Ovary (tissue), 9 donors: ENCODE measurements around the gene C1QA. TPM values are rescaled to one million over a fixed set of nuclear protein-coding genes. Genes with fewer than 3 reads are reported as not detected.

Experiments used
- DNase-seq, 5 donors: peaks; one replicate each; pipeline ENCODE4 v3.0.0-alpha.2; 2019 to 2020
- H3K27ac ChIP-seq, 2 donors: fragments of 200-600 bp; one replicate each; pipeline versions ENCODE4 v1.5.1 to v1.8.0; 2019 to 2022
- H3K27me3 ChIP-seq: fragments of 200-600 bp; one replicate; pipeline ENCODE4 v1.8.0; 2022
- H3K36me3 ChIP-seq: fragments of 200-600 bp; sonication (generic); one replicate; pipeline ENCODE4 v1.5.1; 2019
- H3K4me1 ChIP-seq: one replicate; pipeline ENCODE4 v1.8.1; 2013; ENCODE audit warnings: mild to moderate bottlenecking, moderate library complexity; ENCODE audit not compliant: insufficient read depth
- H3K4me3 ChIP-seq: fragments of 200-600 bp; sonication (generic); one replicate; pipeline ENCODE4 v1.5.1; 2017
- H3K9me3 ChIP-seq, 2 donors: fragments of 200-600 bp in 1 of 2; sonication (generic) in 1 of 2; one replicate each; pipeline versions ENCODE4 v1.5.1 to v1.8.1; 2013 to 2019; ENCODE audit warnings: mild to moderate bottlenecking in 1 of 2, moderate library complexity in 1 of 2
- CTCF ChIP-seq, 3 donors: fragments of 450-650 bp in 2 of 3; fragments of 200-600 bp in 1 of 3; IDR thresholded peaks; one replicate each; pipeline versions ENCODE4 v1.5.1 to v1.8.0; 2016 to 2022; ENCODE audit warnings: antibody characterized with exemption in 3 of 3, mild to moderate bottlenecking in 1 of 3
- EP300 ChIP-seq: sonication (generic); formaldehyde crosslinking; IDR thresholded peaks from one replicate; pipeline ENCODE4 v1.6.1; 2017; ENCODE audit warnings: antibody characterized with exemption
- POLR2A ChIP-seq: fragments of 450-650 bp; IDR thresholded peaks from one replicate; pipeline ENCODE4 v1.6.1; 2017; ENCODE audit warnings: antibody characterized with exemption, mild to moderate bottlenecking, moderate library complexity
- WGBS, 3 donors: extraction: QIAGEN DNeasy Blood & Tissue Kit in 1 of 3; methylation state at CpG; one replicate each; pipeline versions ENCODE4 v1.1.5 to v1.1.7; 2013 to 2017; 5-methylcytosine and 5-hydroxymethylcytosine counted together
- intact Hi-C, 4 donors: fragments of 100-400 bp; cut with DNase I; formaldehyde crosslinking; loops; one replicate each; pipeline versions ENCODE4 v1.11.0 to v1.15.1; 2022 to 2023
- polyA plus RNA-seq, 2 donors: library from polyadenylated mRNA; stranded (reverse); fragments of 200-250 nt in 1 of 2; fragments of 350-450 nt in 1 of 2; fragmentation: Illumina TruSeq in 1 of 2; extraction: RNeasy Lipid Tissue Mini Kit (QIAGEN cat#74804) in 1 of 2; gene quantifications; one replicate each; pipeline ENCODE4 v1.2.3, GENCODE V29; 2013 to 2014
- total RNA-seq, 7 donors: library from RNA; depleted of rRNA in 2 of 7; stranded (reverse); fragments of >200 nt in 2 of 7; fragmentation: NEBNext Ultra II Directional in 3 of 7; extraction: Animal tissue kit (Norgen Biotek cat#: 25700) in 3 of 7; gene quantifications; one replicate each; pipeline versions ENCODE4 v1.1.0 to v1.2.4, GENCODE V29; 2016 to 2023
- donor health status: DM: no; HTN: no; CAD: no; lungs with moderate emphysema.
- donor health status: DM: no; HTN: no; CAD: no.
- donor health status: Bipolar disorder and iron deficiency.
- donor health status: DM: yes; HTN: yes; CAD: no.
- donor health status: DM: no; HTN: no; CAD: no.
- donor health status: DM: yes; HTN: yes; CAD: no.

C1QA gene
- total and polyA plus RNA-seq, 9 donors, result 26.8 to 89.6 (median 52.7) TPM

GRCh38 chr1:22597301-22597965, 39.0 kb upstream of the C1QA start:
- WGBS, 3 donors, result 79 to 80% (median 80%) methylated on average over 30 of the region's 30 CpGs
- no peak overlapping the region for H3K27ac ChIP-seq
- H3K27me3 ChIP-seq, result no peaks in the 10 kb centered on the region

DNA sequence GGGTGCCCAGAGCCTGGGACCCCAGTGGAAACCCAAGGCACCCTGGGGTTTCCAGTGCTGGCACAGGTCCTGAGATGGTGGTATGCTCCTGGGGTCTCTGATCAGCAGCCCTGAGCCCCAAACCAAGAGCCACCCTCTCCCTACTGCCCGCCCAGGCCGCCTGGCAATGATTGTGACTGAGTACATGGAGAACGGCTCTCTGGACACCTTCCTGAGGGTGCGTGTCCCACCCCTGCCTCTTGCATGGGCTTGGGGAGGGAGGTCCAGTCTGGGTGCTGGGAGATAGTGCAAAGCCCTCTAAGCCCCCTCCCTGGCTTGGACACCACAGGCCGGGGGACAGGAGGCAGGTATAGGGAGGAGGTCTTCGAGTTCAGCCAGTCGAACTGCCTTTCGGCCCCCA, 38.4 kb upstream of the C1QA start:
- WGBS, 3 donors, result 74 to 84% (median 74%) methylated on average over 8 of the region's 8 CpGs
- no peaks in the 10 kb centered on the region for H3K27me3 ChIP-seq
- intact Hi-C loops, result no loop called here
- H3K9me3 ChIP-seq, result no peaks in the 10 kb centered on the region
- H3K36me3 ChIP-seq, result no peaks in the 10 kb centered on the region
- TF ChIP-seq POLR2A (no peak), EP300 (no peak), CTCF (IDR thresholded peaks at IDR 0.05) (no peak)
- no peaks in the 10 kb centered on the region for H3K4me1 ChIP-seq
- H3K27ac ChIP-seq, result no peak overlapping the region
- no peak for DNase-seq
- no peak overlapping the region for H3K4me3 ChIP-seq

More at GRCh38 chr1:22597301-22597965, 39.0 kb upstream of the C1QA start:
- intact Hi-C loops, result no loop called here
- Histone ChIP-seq H3K4me1 (no peaks in the 10 kb centered on the region), H3K4me3 (no peak overlapping the region), H3K9me3 (no peaks in the 10 kb centered on the region), H3K36me3 (no peaks in the 10 kb centered on the region)
- TF ChIP-seq CTCF (IDR thresholded peaks at IDR 0.05), result no peak
- no peak for TF ChIP-seq POLR2A
- no peak for TF ChIP-seq EP300
- no peak for DNase-seq

DNA sequence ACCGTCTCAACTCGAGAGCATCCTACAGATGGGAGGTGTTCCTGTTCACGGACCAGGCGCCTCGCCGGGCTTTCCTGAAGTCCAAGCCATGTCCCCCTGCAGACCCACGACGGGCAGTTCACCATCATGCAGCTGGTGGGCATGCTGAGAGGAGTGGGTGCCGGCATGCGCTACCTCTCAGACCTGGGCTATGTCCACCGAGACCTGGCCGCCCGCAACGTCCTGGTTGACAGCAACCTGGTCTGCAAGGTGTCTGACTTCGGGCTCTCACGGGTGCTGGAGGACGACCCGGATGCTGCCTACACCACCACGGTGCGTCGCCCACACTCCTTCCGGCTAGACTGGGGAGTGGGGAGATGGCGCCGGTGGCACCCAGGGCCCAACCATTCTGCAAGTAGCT, 37.7 kb upstream of the C1QA start:
- intact Hi-C loops, result no loop called here
- Histone ChIP-seq H3K4me1 (no peaks in the 10 kb centered on the region), H3K36me3 (no peaks in the 10 kb centered on the region), H3K27ac (no peak overlapping the region), H3K4me3 (no peak overlapping the region), H3K27me3 (no peaks in the 10 kb centered on the region), H3K9me3 (no peaks in the 10 kb centered on the region)
- DNase-seq, result no peak
- TF ChIP-seq POLR2A, result no peak
- WGBS, 3 donors, result 67 to 74% (median 71%) methylated on average over 22 to 24 of the region's 24 CpGs

GRCh38 chr1:22600071-22600816, 36.2 kb upstream of the C1QA start:
- no peaks in the 10 kb centered on the region for H3K27me3 ChIP-seq
- intact Hi-C loops, result no loop called here
- WGBS, 3 donors, result 42 to 48% (median 44%) methylated on average over 22 of the region's 22 CpGs
- H3K36me3 ChIP-seq, result no peaks in the 10 kb centered on the region
- no peak overlapping the region for H3K27ac ChIP-seq
- TF ChIP-seq EP300 (no peak), CTCF (IDR thresholded peaks at IDR 0.05) (no peak), POLR2A (no peak)
- no peaks in the 10 kb centered on the region for H3K4me1 ChIP-seq
- no peak for DNase-seq
- H3K9me3 ChIP-seq, result no peaks in the 10 kb centered on the region
- H3K4me3 ChIP-seq, result no peak overlapping the region
